Uterus (tissue), 4 donors: ENCODE measurements around the gene RNF217. TPM values are rescaled to one million over a fixed set of nuclear protein-coding genes. Genes with fewer than 3 reads are reported as not detected.

Experiments used
- DNase-seq, 2 donors: peaks; one replicate each; pipeline ENCODE4 v3.0.0-alpha.2; 2019 to 2020
- H3K27ac ChIP-seq, 2 donors: fragments of 200-600 bp; sonication (generic); 1 replicate in 1 of 2; 2 replicates in 1 of 2; pipeline ENCODE4 v1.5.1; 2016 to 2018
- H3K27me3 ChIP-seq, 2 donors: fragments of 200-600 bp; sonication (generic); one replicate each; pipeline ENCODE4 v1.5.1; 2018 to 2019; ENCODE audit warnings: control low read depth in 1 of 2
- H3K36me3 ChIP-seq, 2 donors: fragments of 200-600 bp; sonication (generic); one replicate each; pipeline ENCODE4 v1.5.1; 2019; ENCODE audit warnings: control low read depth in 1 of 2
- H3K4me1 ChIP-seq, 2 donors: fragments of 200-600 bp; sonication (generic); one replicate each; pipeline ENCODE4 v1.5.1; 2018 to 2019; ENCODE audit warnings: control low read depth in 1 of 2
- H3K4me3 ChIP-seq, 2 donors: fragments of 200-600 bp; sonication (generic); 1 replicate in 1 of 2; 2 replicates in 1 of 2; pipeline ENCODE4 v1.5.1; 2018 to 2019; ENCODE audit warnings: mild to moderate bottlenecking in 1 of 2
- H3K9me3 ChIP-seq, 2 donors: fragments of 200-600 bp; sonication (generic); one replicate each; pipeline ENCODE4 v1.5.1; 2019; ENCODE audit warnings: control low read depth in 1 of 2
- POLR2A ChIP-seq, 2 donors: fragments of 450-650 bp; IDR thresholded peaks; one replicate each; pipeline ENCODE4 v1.6.1; 2016; ENCODE audit warnings: antibody characterized with exemption in 2 of 2, mild to moderate bottlenecking in 1 of 2, moderate library complexity in 1 of 2
- intact Hi-C: fragments of 100-400 bp; cut with DNase I; formaldehyde crosslinking; loops from one replicate; pipeline ENCODE4 v1.15.1; 2023; ENCODE audit warnings: low total_unique reads
- total RNA-seq, 4 donors: library from RNA; depleted of rRNA in 3 of 4; stranded (reverse); fragments of >200 nt in 3 of 4; gene quantifications; one replicate each; pipeline versions ENCODE4 v1.1.0 to v1.2.4, GENCODE V29; 2014 to 2023
- TF ChIP-seq, protein P1 (sequence below), 4 experiments: fragments of 200-600 bp in 2 of 4; fragments of 450-650 bp in 2 of 4; sonication (generic) in 2 of 4; IDR thresholded peaks; one replicate each; pipeline ENCODE4 v1.5.1; 2016 to 2019; ENCODE audit warnings: antibody characterized with exemption in 4 of 4, mild to moderate bottlenecking in 2 of 4, moderate library complexity in 1 of 4
- donor health status: DM: yes; HTN: yes; CAD: no.

Gene RNF217
- total RNA-seq, 4 donors from 2014 or later, result 22.9 to 42.0 (median 29.0) TPM

DNA sequence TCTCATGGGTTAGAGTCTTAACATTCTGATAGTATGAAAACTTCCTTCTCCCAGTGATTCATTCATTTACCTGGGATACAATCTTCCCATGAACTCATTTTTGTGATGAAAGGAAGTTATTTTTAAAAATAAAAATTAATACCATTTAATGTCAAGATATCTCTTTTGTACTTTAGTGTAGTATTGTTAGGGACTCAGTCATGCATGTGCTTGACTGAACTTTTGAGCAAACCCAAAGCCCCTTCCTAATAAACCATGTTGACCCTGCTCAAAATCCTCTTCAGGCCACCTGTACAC, 52.4 kb downstream of the RNF217 start:
- intact Hi-C loops, result no loop called here
- Histone ChIP-seq H3K27ac (no peak overlapping the region), H3K36me3 (no peaks in the 10 kb centered on the region), H3K9me3 (no peaks in the 10 kb centered on the region), H3K4me1 (peaks cover 0 to 6% of the 10 kb centered on the region in 2 donors), H3K4me3 (no peak overlapping the region), H3K27me3 (no peaks in the 10 kb centered on the region)
- TF ChIP-seq, protein P1, sequence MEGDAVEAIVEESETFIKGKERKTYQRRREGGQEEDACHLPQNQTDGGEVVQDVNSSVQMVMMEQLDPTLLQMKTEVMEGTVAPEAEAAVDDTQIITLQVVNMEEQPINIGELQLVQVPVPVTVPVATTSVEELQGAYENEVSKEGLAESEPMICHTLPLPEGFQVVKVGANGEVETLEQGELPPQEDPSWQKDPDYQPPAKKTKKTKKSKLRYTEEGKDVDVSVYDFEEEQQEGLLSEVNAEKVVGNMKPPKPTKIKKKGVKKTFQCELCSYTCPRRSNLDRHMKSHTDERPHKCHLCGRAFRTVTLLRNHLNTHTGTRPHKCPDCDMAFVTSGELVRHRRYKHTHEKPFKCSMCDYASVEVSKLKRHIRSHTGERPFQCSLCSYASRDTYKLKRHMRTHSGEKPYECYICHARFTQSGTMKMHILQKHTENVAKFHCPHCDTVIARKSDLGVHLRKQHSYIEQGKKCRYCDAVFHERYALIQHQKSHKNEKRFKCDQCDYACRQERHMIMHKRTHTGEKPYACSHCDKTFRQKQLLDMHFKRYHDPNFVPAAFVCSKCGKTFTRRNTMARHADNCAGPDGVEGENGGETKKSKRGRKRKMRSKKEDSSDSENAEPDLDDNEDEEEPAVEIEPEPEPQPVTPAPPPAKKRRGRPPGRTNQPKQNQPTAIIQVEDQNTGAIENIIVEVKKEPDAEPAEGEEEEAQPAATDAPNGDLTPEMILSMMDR (IDR thresholded peaks at IDR 0.05), result no peak
- TF ChIP-seq POLR2A (IDR thresholded peaks at IDR 0.05), result no peak
- no peak for DNase-seq

GRCh38 chr6:125015152-125015551, 52.9 kb downstream of the RNF217 start:
- no peak overlapping the region for H3K4me3 ChIP-seq
- peaks cover 0 to 6% of the 10 kb centered on the region in 2 donors for H3K4me1 ChIP-seq
- no peaks in the 10 kb centered on the region for H3K36me3 ChIP-seq
- TF ChIP-seq, protein P1 (IDR thresholded peaks at IDR 0.05), result no peak
- TF ChIP-seq POLR2A (IDR thresholded peaks at IDR 0.05), result no peak
- H3K27ac ChIP-seq, result no peak overlapping the region
- H3K27me3 ChIP-seq, result no peaks in the 10 kb centered on the region
- no peaks in the 10 kb centered on the region for H3K9me3 ChIP-seq
- intact Hi-C loops, result no loop called here
- no peak for DNase-seq

- no peak for TF ChIP-seq POLR2A (IDR thresholded peaks at IDR 0.05)
- TF ChIP-seq, protein P1 (IDR thresholded peaks at IDR 0.05), result no peak
- H3K9me3 ChIP-seq, result no peaks in the 10 kb centered on the region
- H3K36me3 ChIP-seq, result no peaks in the 10 kb centered on the region
- intact Hi-C loops, result no loop called here
- DNase-seq, result no peak
- no peak overlapping the region for H3K4me3 ChIP-seq
- peaks cover 0 to 4% of the 10 kb centered on the region in 2 donors for H3K4me1 ChIP-seq
- no peak overlapping the region for H3K27ac ChIP-seq
- H3K27me3 ChIP-seq, result no peaks in the 10 kb centered on the region
Measured at GRCh38 chr6:125018136-125018535, 55.9 kb downstream of the RNF217 start.

- no peak overlapping the region for H3K27ac ChIP-seq
- DNase-seq, result no peak
- TF ChIP-seq POLR2A (IDR thresholded peaks at IDR 0.05), result no peak
- TF ChIP-seq, protein P1 (IDR thresholded peaks at IDR 0.05), result no peak
Measured at GRCh38 chr6:125019281-125019680, 57.0 kb downstream of the RNF217 start.

GRCh38 chr6:125019918-125020317, 57.7 kb downstream of the RNF217 start:
- TF ChIP-seq, protein P1 (IDR thresholded peaks at IDR 0.05), result no peak
- TF ChIP-seq POLR2A (IDR thresholded peaks at IDR 0.05), result no peak
- H3K4me3 ChIP-seq, result no peak overlapping the region
- peaks cover 0 to 4% of the 10 kb centered on the region in 2 donors for H3K4me1 ChIP-seq

More at GRCh38 chr6:125019281-125019680, 57.0 kb downstream of the RNF217 start:
- Histone ChIP-seq H3K4me3 (no peak overlapping the region), H3K36me3 (no peaks in the 10 kb centered on the region), H3K9me3 (no peaks in the 10 kb centered on the region), H3K27me3 (no peaks in the 10 kb centered on the region), H3K4me1 (peaks cover 0 to 4% of the 10 kb centered on the region in 2 donors)
- intact Hi-C loops, result no loop called here

More at GRCh38 chr6:125019918-125020317, 57.7 kb downstream of the RNF217 start:
- Histone ChIP-seq H3K36me3 (no peaks in the 10 kb centered on the region), H3K27ac (no peak overlapping the region), H3K27me3 (no peaks in the 10 kb centered on the region), H3K9me3 (no peaks in the 10 kb centered on the region)
- intact Hi-C loops, result no loop called here
- no peak for DNase-seq
